Neural cell (in vitro differentiated cells): ENCODE measurements around the gene ARAP2. TPM values are rescaled to one million over a fixed set of nuclear protein-coding genes. Genes with fewer than 3 reads are reported as not detected.

Experiments
- H2AFZ ChIP-seq: fragments of 200-600, 300-800 bp; sonication (generic), shearing (Covaris generic); 2 replicates; pipeline ENCODE4 v1.6.0; 2014; ENCODE audit warnings: low read depth, mild to moderate bottlenecking, antibody characterized with exemption, low read length, moderate library complexity
- H3F3A ChIP-seq: fragments of 200-600 bp; shearing (Covaris generic); 2 replicates; pipeline ENCODE4 v1.6.1; 2016; ENCODE audit warnings: mild to moderate bottlenecking, moderate library complexity, mixed read lengths, antibody characterized with exemption, low read length; ENCODE audit not compliant: insufficient read depth, poor library complexity, severe bottlenecking
- H3K27ac ChIP-seq: fragments of 200-600, 300-800 bp; sonication (generic), shearing (Covaris generic); 2 replicates; pipeline ENCODE4 v1.5.1; 2014; ENCODE audit warnings: mild to moderate bottlenecking, low read length, moderate library complexity
- H3K27me3 ChIP-seq: fragments of 300-800, 200-600 bp; sonication (generic), shearing (Covaris generic); 2 replicates; pipeline ENCODE4 v1.6.0; 2014; ENCODE audit warnings: mild to moderate bottlenecking, low read depth, low read length, moderate library complexity; ENCODE audit not compliant: insufficient read depth
- H3K36me3 ChIP-seq: fragments of 300-800, 200-600 bp; sonication (generic), shearing (Covaris generic); 2 replicates; pipeline ENCODE4 v1.5.1; 2014; ENCODE audit warnings: mild to moderate bottlenecking, antibody characterized with exemption, low read length, moderate library complexity; ENCODE audit not compliant: insufficient read depth
- H3K4me2 ChIP-seq: fragments of 300-800, 200-600 bp; sonication (generic), shearing (Covaris generic); 2 replicates; pipeline ENCODE4 v1.6.0; 2014; ENCODE audit warnings: mild to moderate bottlenecking, low read length
- H3K4me3 ChIP-seq: fragments of 300-800, 200-600 bp; sonication (generic), shearing (Covaris generic); 2 replicates; pipeline ENCODE4 v1.5.1; 2014; ENCODE audit warnings: mild to moderate bottlenecking, low read length, moderate library complexity
- H3K79me2 ChIP-seq: fragments of 200-600 bp; shearing (Covaris generic); replicated peaks from 2 replicates; pipeline ENCODE4 v1.6.0; 2014; ENCODE audit warnings: mild to moderate bottlenecking, low read length, moderate library complexity; ENCODE audit not compliant: insufficient read depth
- H3K9ac ChIP-seq: fragments of 300-800, 200-600 bp; sonication (generic), shearing (Covaris generic); 2 replicates; pipeline ENCODE4 v1.6.1; 2016; ENCODE audit warnings: mild to moderate bottlenecking, low read length, mixed read lengths
- H3K9me2 ChIP-seq: fragments of 200-600 bp; shearing (Covaris generic); 2 replicates; pipeline ENCODE4 v1.6.1; 2016; ENCODE audit warnings: mild to moderate bottlenecking, low read length, mixed read lengths; ENCODE audit not compliant: insufficient read depth
- H3K9me3 ChIP-seq: fragments of 200-600, 300-800 bp; sonication (generic), shearing (Covaris generic); 2 replicates; pipeline ENCODE4 v1.6.1; 2016; ENCODE audit warnings: mild to moderate bottlenecking, mixed run types, low read length, moderate library complexity, mixed read lengths
- H4K20me1 ChIP-seq: fragments of 200-600 bp; shearing (Covaris generic); 2 replicates; pipeline ENCODE4 v1.6.1; 2016; ENCODE audit warnings: mild to moderate bottlenecking, mixed run types; ENCODE audit not compliant: insufficient read depth
- EP300 ChIP-seq: fragments of 450-650 bp; conservative IDR thresholded peaks from 2 replicates; pipeline ENCODE4 v1.6.1; 2014; ENCODE audit warnings: antibody characterized with exemption, mild to moderate bottlenecking, moderate library complexity; ENCODE audit not compliant: poor library complexity, severe bottlenecking
- EZH2 ChIP-seq: fragments of 200-600, 300-800 bp; shearing (Covaris generic), sonication (generic); IDR thresholded peaks from 2 replicates; pipeline ENCODE4 v1.6.1; 2014; ENCODE audit warnings: antibody characterized with exemption, low read length, borderline replicate concordance, mild to moderate bottlenecking; ENCODE audit not compliant: insufficient read depth, poor library complexity, severe bottlenecking
- MXI1 ChIP-seq: fragments of 450-650 bp; conservative IDR thresholded peaks from 2 replicates; pipeline ENCODE4 v1.6.1; 2014; ENCODE audit warnings: antibody characterized with exemption, mild to moderate bottlenecking; ENCODE audit not compliant: poor library complexity, severe bottlenecking
- POLR2AphosphoS5 ChIP-seq: IDR thresholded peaks from 2 replicates; pipeline ENCODE4 v1.6.1; 2012
- RAD21 ChIP-seq: fragments of 450-650 bp; conservative IDR thresholded peaks from 2 replicates; pipeline ENCODE4 v1.6.1; 2014; ENCODE audit warnings: antibody characterized with exemption, mild to moderate bottlenecking, moderate library complexity
- SMC3 ChIP-seq: fragments of 450-650 bp; conservative IDR thresholded peaks from 2 replicates; pipeline ENCODE4 v1.6.1; 2014; ENCODE audit warnings: antibody characterized with exemption, mild to moderate bottlenecking, moderate library complexity; ENCODE audit not compliant: poor library complexity
- TAF1 ChIP-seq: IDR thresholded peaks from 2 replicates; pipeline ENCODE4 v1.6.1; 2012; ENCODE audit warnings: low read depth
- polyA plus RNA-seq: library from polyadenylated mRNA; depleted of rRNA; stranded (reverse); fragments of >200 nt; gene quantifications from 2 replicates; pipeline ENCODE4 v1.2.3, GENCODE V29; 2014
- TF ChIP-seq, protein P1 (sequence below): IDR thresholded peaks from 2 replicates; pipeline ENCODE4 v1.6.1; 2012; ENCODE audit warnings: borderline replicate concordance
- TF ChIP-seq, protein P2 (sequence below): fragments of 450-650 bp; IDR thresholded peaks from 2 replicates; pipeline ENCODE4 v1.5.1; 2014; ENCODE audit warnings: antibody characterized with exemption, mild to moderate bottlenecking, moderate library complexity; ENCODE audit not compliant: poor library complexity, severe bottlenecking

The ARAP2 gene
- polyA plus RNA-seq, 1 donor from 2014 or later, result 2.1 TPM

- Histone ChIP-seq H3K9me2 (no peaks in the 10 kb centered on the region), H2AFZ (no peak overlapping the region), H3K27ac (no peak overlapping the region), H3F3A (no peaks in the 10 kb centered on the region), H3K9me3 (no peaks in the 10 kb centered on the region), H3K79me2 (no peaks in the 10 kb centered on the region), H3K9ac (no peak overlapping the region), H3K4me3 (no peak overlapping the region), H3K4me2 (no peak overlapping the region), H3K27me3 (no peaks in the 10 kb centered on the region), H3K36me3 (no peaks in the 10 kb centered on the region), H4K20me1 (no peaks in the 10 kb centered on the region)
- TF ChIP-seq, protein P1, sequence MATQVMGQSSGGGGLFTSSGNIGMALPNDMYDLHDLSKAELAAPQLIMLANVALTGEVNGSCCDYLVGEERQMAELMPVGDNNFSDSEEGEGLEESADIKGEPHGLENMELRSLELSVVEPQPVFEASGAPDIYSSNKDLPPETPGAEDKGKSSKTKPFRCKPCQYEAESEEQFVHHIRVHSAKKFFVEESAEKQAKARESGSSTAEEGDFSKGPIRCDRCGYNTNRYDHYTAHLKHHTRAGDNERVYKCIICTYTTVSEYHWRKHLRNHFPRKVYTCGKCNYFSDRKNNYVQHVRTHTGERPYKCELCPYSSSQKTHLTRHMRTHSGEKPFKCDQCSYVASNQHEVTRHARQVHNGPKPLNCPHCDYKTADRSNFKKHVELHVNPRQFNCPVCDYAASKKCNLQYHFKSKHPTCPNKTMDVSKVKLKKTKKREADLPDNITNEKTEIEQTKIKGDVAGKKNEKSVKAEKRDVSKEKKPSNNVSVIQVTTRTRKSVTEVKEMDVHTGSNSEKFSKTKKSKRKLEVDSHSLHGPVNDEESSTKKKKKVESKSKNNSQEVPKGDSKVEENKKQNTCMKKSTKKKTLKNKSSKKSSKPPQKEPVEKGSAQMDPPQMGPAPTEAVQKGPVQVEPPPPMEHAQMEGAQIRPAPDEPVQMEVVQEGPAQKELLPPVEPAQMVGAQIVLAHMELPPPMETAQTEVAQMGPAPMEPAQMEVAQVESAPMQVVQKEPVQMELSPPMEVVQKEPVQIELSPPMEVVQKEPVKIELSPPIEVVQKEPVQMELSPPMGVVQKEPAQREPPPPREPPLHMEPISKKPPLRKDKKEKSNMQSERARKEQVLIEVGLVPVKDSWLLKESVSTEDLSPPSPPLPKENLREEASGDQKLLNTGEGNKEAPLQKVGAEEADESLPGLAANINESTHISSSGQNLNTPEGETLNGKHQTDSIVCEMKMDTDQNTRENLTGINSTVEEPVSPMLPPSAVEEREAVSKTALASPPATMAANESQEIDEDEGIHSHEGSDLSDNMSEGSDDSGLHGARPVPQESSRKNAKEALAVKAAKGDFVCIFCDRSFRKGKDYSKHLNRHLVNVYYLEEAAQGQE, result no peak
- TF ChIP-seq SMC3, result no peak
- TF ChIP-seq EZH2, result no peak
- TF ChIP-seq, protein P2, sequence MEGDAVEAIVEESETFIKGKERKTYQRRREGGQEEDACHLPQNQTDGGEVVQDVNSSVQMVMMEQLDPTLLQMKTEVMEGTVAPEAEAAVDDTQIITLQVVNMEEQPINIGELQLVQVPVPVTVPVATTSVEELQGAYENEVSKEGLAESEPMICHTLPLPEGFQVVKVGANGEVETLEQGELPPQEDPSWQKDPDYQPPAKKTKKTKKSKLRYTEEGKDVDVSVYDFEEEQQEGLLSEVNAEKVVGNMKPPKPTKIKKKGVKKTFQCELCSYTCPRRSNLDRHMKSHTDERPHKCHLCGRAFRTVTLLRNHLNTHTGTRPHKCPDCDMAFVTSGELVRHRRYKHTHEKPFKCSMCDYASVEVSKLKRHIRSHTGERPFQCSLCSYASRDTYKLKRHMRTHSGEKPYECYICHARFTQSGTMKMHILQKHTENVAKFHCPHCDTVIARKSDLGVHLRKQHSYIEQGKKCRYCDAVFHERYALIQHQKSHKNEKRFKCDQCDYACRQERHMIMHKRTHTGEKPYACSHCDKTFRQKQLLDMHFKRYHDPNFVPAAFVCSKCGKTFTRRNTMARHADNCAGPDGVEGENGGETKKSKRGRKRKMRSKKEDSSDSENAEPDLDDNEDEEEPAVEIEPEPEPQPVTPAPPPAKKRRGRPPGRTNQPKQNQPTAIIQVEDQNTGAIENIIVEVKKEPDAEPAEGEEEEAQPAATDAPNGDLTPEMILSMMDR, result no peak
- no peak for TF ChIP-seq POLR2AphosphoS5
- TF ChIP-seq TAF1, result no peak
- no peak for TF ChIP-seq MXI1
- no peak for TF ChIP-seq RAD21
- TF ChIP-seq EP300, result no peak
Measured at GRCh38 chr4:36215627-36216026, 28.7 kb downstream of the ARAP2 start.

- Histone ChIP-seq H3K79me2 (no peaks in the 10 kb centered on the region), H3F3A (no peaks in the 10 kb centered on the region), H2AFZ (no peak overlapping the region), H3K9me2 (no peaks in the 10 kb centered on the region), H3K9me3 (no peaks in the 10 kb centered on the region), H3K4me3 (no peak overlapping the region), H3K4me2 (no peak overlapping the region), H3K36me3 (no peaks in the 10 kb centered on the region), H4K20me1 (no peaks in the 10 kb centered on the region), H3K27me3 (no peaks in the 10 kb centered on the region), H3K27ac (no peak overlapping the region), H3K9ac (no peak overlapping the region)
- TF ChIP-seq MXI1 (no peak), RAD21 (no peak), EP300 (no peak), TAF1 (no peak), EZH2 (no peak), SMC3 (no peak)
- TF ChIP-seq, protein P1, result no peak
Measured at GRCh38 chr4:36214735-36215485, 29.4 kb downstream of the ARAP2 start.
